ENCODE measurements around the gene METTL16. TPM values are rescaled to one million over a fixed set of nuclear protein-coding genes. Genes with fewer than 3 reads are reported as not detected.
A peak's percentile ranks its signal among the peaks of the same experiment; 100 is the strongest.

The METTL16 gene
- total RNA-seq, 1 experiment from 2014 or later = 54.1 TPM

GRCh38 chr17:2377659-2378058 lies 134.0 kb downstream of the METTL16 start:
- no peak overlapping the region for H3K27ac Mint-ChIP-seq
- peaks cover 9% of the 10 kb centered on the region; the same call in 1 of the 2 replicates for H3K36me3 Mint-ChIP-seq
- ChIA-PET POLR2A (no interaction called here), CTCF (interaction anchor here (0.6 to 6.7 kb wide), 3 partner anchors 8 to 636 kb away, joined by 3 to 67 read pairs (median 3); no protein-coding TSS in a partner anchor)
- TF ChIP-seq NR3C1 (CRISPR knock-in tag; conservative IDR thresholded peaks at IDR 0.05; ENCODE audit: low read depth) = no peak
- no peak for TF ChIP-seq KAT7 (CRISPR knock-in tag; IDR thresholded peaks at IDR 0.05; ENCODE audit: borderline replicate concordance)
- TF ChIP-seq USF1 (CRISPR knock-in tag; IDR thresholded peaks at IDR 0.05) = no peak
- TF ChIP-seq IRF2 (CRISPR knock-in tag; IDR thresholded peaks at IDR 0.05; ENCODE audit: borderline replicate concordance, low read depth) = no peak
- TF ChIP-seq MYBL2 (CRISPR knock-in tag; IDR thresholded peaks at IDR 0.05) = no peak
- no peak for TF ChIP-seq OVOL2 (CRISPR knock-in tag; IDR thresholded peaks at IDR 0.05; ENCODE audit: borderline replicate concordance)
- TF ChIP-seq ZNF138 (CRISPR knock-in tag; conservative IDR thresholded peaks at IDR 0.05) = no peak
- TF ChIP-seq, protein P1, sequence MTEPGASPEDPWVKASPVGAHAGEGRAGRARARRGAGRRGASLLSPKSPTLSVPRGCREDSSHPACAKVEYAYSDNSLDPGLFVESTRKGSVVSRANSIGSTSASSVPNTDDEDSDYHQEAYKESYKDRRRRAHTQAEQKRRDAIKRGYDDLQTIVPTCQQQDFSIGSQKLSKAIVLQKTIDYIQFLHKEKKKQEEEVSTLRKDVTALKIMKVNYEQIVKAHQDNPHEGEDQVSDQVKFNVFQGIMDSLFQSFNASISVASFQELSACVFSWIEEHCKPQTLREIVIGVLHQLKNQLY (CRISPR knock-in tag; IDR thresholded peaks at IDR 0.05) = no peak
- TF ChIP-seq ZNF671 (CRISPR knock-in tag; IDR thresholded peaks at IDR 0.05) = no peak
- TF ChIP-seq SMAD4 (CRISPR knock-in tag; IDR thresholded peaks at IDR 0.05) = no peak
- TF ChIP-seq TP53 (CRISPR knock-in tag; IDR thresholded peaks at IDR 0.05) = no peak
- TF ChIP-seq, protein P2, sequence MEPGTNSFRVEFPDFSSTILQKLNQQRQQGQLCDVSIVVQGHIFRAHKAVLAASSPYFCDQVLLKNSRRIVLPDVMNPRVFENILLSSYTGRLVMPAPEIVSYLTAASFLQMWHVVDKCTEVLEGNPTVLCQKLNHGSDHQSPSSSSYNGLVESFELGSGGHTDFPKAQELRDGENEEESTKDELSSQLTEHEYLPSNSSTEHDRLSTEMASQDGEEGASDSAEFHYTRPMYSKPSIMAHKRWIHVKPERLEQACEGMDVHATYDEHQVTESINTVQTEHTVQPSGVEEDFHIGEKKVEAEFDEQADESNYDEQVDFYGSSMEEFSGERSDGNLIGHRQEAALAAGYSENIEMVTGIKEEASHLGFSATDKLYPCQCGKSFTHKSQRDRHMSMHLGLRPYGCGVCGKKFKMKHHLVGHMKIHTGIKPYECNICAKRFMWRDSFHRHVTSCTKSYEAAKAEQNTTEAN (CRISPR knock-in tag; IDR thresholded peaks at IDR 0.05) = no peak
- TF ChIP-seq NFATC4 (CRISPR knock-in tag; IDR thresholded peaks at IDR 0.05) = no peak
- no peak for TF ChIP-seq ZNF219 (CRISPR knock-in tag; IDR thresholded peaks at IDR 0.05; ENCODE audit: borderline replicate concordance)
- H3K27me3 Mint-ChIP-seq (ENCODE audit: low read depth) = no peaks in the 10 kb centered on the region
- H3K4me3 Mint-ChIP-seq = no peak overlapping the region
- no peak for DNase-seq (ENCODE audit: low spot score)
- H3K9me3 Mint-ChIP-seq = no peaks in the 10 kb centered on the region
- no peaks in the 10 kb centered on the region for H3K4me1 Mint-ChIP-seq
- ATAC-seq = no peak

DNA sequence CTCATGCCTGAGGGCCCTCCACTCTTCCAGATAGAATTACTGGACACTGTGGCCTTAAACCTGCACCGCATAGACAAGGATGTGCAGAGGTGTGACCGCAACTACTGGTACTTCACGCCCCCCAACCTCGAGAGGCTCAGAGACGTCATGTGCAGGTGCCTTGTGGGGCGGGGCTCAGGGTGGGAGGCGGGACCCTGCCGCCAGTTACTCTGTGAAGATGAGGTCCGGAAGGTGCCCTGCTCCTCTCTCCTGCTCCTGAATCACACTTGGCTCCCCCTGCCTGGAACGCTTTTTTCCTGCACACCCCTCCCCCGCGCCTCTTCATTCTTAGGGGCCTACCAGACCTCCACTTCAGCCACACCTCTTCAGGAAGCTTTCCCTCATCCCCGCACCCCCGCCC lies 135.6 kb downstream of the METTL16 start:
- Mint-ChIP-seq H3K27ac (no peak overlapping the region), H3K4me3 (no peak overlapping the region), H3K4me1 (no peaks in the 10 kb centered on the region), H3K36me3 (peaks cover 9% of the 10 kb centered on the region; the same call in 1 of the 2 replicates), H3K27me3 (ENCODE audit: low read depth) (no peaks in the 10 kb centered on the region), H3K9me3 (no peaks in the 10 kb centered on the region)
- no peak for DNase-seq (ENCODE audit: low spot score)
- TF ChIP-seq ZNF138 (CRISPR knock-in tag; conservative IDR thresholded peaks at IDR 0.05) (no peak), CREM (CRISPR knock-in tag; IDR thresholded peaks at IDR 0.05) (no peak), ETV6 (CRISPR knock-in tag; IDR thresholded peaks at IDR 0.05) (no peak), ATF1 (CRISPR knock-in tag; IDR thresholded peaks at IDR 0.05) (no peak), CTCF (IDR thresholded peaks at IDR 0.05) (no peak), FOXP1 (CRISPR knock-in tag; IDR thresholded peaks at IDR 0.05; ENCODE audit: borderline replicate concordance) (no peak)
- TF ChIP-seq, protein P3, sequence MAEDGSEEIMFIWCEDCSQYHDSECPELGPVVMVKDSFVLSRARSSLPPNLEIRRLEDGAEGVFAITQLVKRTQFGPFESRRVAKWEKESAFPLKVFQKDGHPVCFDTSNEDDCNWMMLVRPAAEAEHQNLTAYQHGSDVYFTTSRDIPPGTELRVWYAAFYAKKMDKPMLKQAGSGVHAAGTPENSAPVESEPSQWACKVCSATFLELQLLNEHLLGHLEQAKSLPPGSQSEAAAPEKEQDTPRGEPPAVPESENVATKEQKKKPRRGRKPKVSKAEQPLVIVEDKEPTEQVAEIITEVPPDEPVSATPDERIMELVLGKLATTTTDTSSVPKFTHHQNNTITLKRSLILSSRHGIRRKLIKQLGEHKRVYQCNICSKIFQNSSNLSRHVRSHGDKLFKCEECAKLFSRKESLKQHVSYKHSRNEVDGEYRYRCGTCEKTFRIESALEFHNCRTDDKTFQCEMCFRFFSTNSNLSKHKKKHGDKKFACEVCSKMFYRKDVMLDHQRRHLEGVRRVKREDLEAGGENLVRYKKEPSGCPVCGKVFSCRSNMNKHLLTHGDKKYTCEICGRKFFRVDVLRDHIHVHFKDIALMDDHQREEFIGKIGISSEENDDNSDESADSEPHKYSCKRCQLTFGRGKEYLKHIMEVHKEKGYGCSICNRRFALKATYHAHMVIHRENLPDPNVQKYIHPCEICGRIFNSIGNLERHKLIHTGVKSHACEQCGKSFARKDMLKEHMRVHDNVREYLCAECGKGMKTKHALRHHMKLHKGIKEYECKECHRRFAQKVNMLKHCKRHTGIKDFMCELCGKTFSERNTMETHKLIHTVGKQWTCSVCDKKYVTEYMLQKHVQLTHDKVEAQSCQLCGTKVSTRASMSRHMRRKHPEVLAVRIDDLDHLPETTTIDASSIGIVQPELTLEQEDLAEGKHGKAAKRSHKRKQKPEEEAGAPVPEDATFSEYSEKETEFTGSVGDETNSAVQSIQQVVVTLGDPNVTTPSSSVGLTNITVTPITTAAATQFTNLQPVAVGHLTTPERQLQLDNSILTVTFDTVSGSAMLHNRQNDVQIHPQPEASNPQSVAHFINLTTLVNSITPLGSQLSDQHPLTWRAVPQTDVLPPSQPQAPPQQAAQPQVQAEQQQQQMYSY (CRISPR knock-in tag; IDR thresholded peaks at IDR 0.05) = no peak
- TF ChIP-seq, protein P4, sequence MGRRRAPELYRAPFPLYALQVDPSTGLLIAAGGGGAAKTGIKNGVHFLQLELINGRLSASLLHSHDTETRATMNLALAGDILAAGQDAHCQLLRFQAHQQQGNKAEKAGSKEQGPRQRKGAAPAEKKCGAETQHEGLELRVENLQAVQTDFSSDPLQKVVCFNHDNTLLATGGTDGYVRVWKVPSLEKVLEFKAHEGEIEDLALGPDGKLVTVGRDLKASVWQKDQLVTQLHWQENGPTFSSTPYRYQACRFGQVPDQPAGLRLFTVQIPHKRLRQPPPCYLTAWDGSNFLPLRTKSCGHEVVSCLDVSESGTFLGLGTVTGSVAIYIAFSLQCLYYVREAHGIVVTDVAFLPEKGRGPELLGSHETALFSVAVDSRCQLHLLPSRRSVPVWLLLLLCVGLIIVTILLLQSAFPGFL (CRISPR knock-in tag; IDR thresholded peaks at IDR 0.05; ENCODE audit: borderline replicate concordance) = no peak
- ChIA-PET POLR2A (interaction anchor here (0.6 to 1.0 kb wide), 2 partner anchors 9 to 40 kb away, joined by 3 read pairs; no protein-coding TSS in a partner anchor), CTCF (interaction anchor here (0.9 kb wide), 1 partner anchor 40 kb away, joined by 4 read pairs; no protein-coding TSS in a partner anchor)
- ATAC-seq = peak; percentile 19
